Measurements from ENCODE around the gene HOXB3. TPM values are rescaled to one million over a fixed set of nuclear protein-coding genes. Genes with fewer than 3 reads are reported as not detected.
A peak's percentile ranks its signal among the peaks of the same experiment; 100 is the strongest.

Gene HOXB3
- total RNA-seq, 1 experiment from 2014 or later, result not detected

GRCh38 chr17:48530887-48531272, 59.2 kb downstream of the HOXB3 start, which contains the start of gene HOXB1:
Gene HOXB1 (minus strand): TSS chr17:48531011. CDS start chr17:48530904, 107 bp downstream.
- H4K8ac ChIP-seq (replicated peaks; ENCODE audit: insufficient read length, low read depth, low read length), result no peak within 1 kb of the TSS
- H3K9ac ChIP-seq (ENCODE audit: extremely low read depth, insufficient read length, low read length), result no peak within 1 kb of the TSS
- no peaks in the 10 kb centered on the region for H3K79me2 ChIP-seq (ENCODE audit: insufficient read depth, low read length)
- no peak within 1 kb of the TSS for H3T11ph ChIP-seq (ENCODE audit: low read length)
- Mint-ChIP-seq H3K27ac (no peak within 1 kb of the TSS), H3K36me3 (ENCODE audit: insufficient read depth in 1 of 3, low read depth in 3 of 3) (no peaks in the 10 kb centered on the region), H3K27me3 (ENCODE audit: low read depth) (peaks cover 100% of the 10 kb centered on the region), H3K4me1 (peaks cover 28 to 48% of the 10 kb centered on the region in 2 experiments), H3K9me3 (peaks cover 3 to 8% of the 10 kb centered on the region in 2 experiments; a peak in 3 of 5 replicates), H3K4me3 (peak within 1 kb of the TSS in 1 of 2 experiments; percentile 69; a peak in 3 of 5 replicates)
- no peak within 1 kb of the TSS for H2BK120ac ChIP-seq (ENCODE audit: low read depth, low read length, poor library complexity, severe bottlenecking)
- no peak within 1 kb of the TSS for H3K56ac ChIP-seq (ENCODE audit: insufficient read length, low read depth, low read length)
- no peak within 1 kb of the TSS for H2BK20ac ChIP-seq (ENCODE audit: low read depth, low read length, poor library complexity, severe bottlenecking)
- no peak within 1 kb of the TSS for H4K5ac ChIP-seq (ENCODE audit: insufficient read length, low read depth, low read length)
- H3K23ac ChIP-seq (ENCODE audit: insufficient read length, low read depth, low read length), result no peak within 1 kb of the TSS
- H4K91ac ChIP-seq (ENCODE audit: insufficient read length, low read depth, low read length), result no peak within 1 kb of the TSS
- H3K27me3 ChIP-seq (ENCODE audit: insufficient read depth, low read length), result peaks cover 59% of the 10 kb centered on the region; the same call in 1 of the 2 replicates
- DNase-seq, result peak; percentile 90
- H3K9me3 ChIP-seq (ENCODE audit: control insufficient read depth, low read depth, low read length), result no peaks in the 10 kb centered on the region
- H2AK5ac ChIP-seq (ENCODE audit: insufficient read length, low read length), result no peak within 1 kb of the TSS
- no peak within 1 kb of the TSS for H2BK15ac ChIP-seq (ENCODE audit: low read depth, low read length)
- H3K4me2 ChIP-seq (ENCODE audit: insufficient read depth, insufficient read length, low read length), result peak within 1 kb of the TSS; percentile 23
- H3K14ac ChIP-seq (ENCODE audit: insufficient read depth, low read length), result no peak within 1 kb of the TSS; the same call in 1 of the 2 replicates
- H2AFZ ChIP-seq (ENCODE audit: low read length), result no peak within 1 kb of the TSS
- no peaks in the 10 kb centered on the region for H3K23me2 ChIP-seq (ENCODE audit: insufficient read length, low read depth, low read length, poor library complexity, severe bottlenecking)
- H2BK12ac ChIP-seq (ENCODE audit: insufficient read length, low read depth, low read length), result no peak within 1 kb of the TSS
- no CpG with 5 or more reads among the region's 15 CpGs for WGBS (ENCODE audit: extremely low coverage, insufficient read length, low lambda C conversion rate)
- H2BK5ac ChIP-seq (ENCODE audit: insufficient read length, low read length), result no peak within 1 kb of the TSS
- H3K18ac ChIP-seq (ENCODE audit: insufficient read length, low read depth, low read length), result no peak within 1 kb of the TSS
- H4K20me1 ChIP-seq (ENCODE audit: control insufficient read depth, insufficient read depth, insufficient read length), result no peaks in the 10 kb centered on the region
- peaks cover 8% of the 10 kb centered on the region; the same call in 1 of the 2 replicates for H3K4me1 ChIP-seq (ENCODE audit: insufficient read depth, low read length)
- no peaks in the 10 kb centered on the region for H3K79me1 ChIP-seq (ENCODE audit: insufficient read depth, low read depth, low read length, poor library complexity, severe bottlenecking)
- TF ChIP-seq CTCF (conservative IDR thresholded peaks at IDR 0.05), result no peak
- H3K27ac ChIP-seq (ENCODE audit: insufficient read length, low read depth, low read length), result no peak within 1 kb of the TSS
- H3K4ac ChIP-seq (ENCODE audit: low read depth, low read length), result no peak within 1 kb of the TSS
